Endothelial cell of umbilical vein (primary cell): ENCODE measurements around the gene FAM217A.

Experiments used
- CTCF ChIP-seq, 2 donors: IDR thresholded peaks; 1 replicate in 1 of 2; 2 replicates in 1 of 2; pipeline ENCODE4 v1.5.1; 2011; ENCODE audit warnings: low read length in 2 of 2, mild to moderate bottlenecking in 2 of 2, moderate library complexity in 2 of 2, control low read depth in 1 of 2, inconsistent platforms in 1 of 2, low read depth in 1 of 2; ENCODE audit not compliant: insufficient read depth in 1 of 2; ENCODE audit errors: extremely low read depth in 1 of 2
- EZH2 ChIP-seq: IDR thresholded peaks from 2 replicates; pipeline ENCODE4 v1.6.1; 2012; ENCODE audit warnings: borderline replicate concordance, low read depth, mild to moderate bottlenecking, moderate library complexity, low read length, inconsistent platforms; ENCODE audit not compliant: severe bottlenecking
- JUN ChIP-seq: IDR thresholded peaks from 2 replicates; pipeline ENCODE4 v1.6.1; 2011; ENCODE audit warnings: borderline replicate concordance, low read depth; ENCODE audit not compliant: insufficient read length, insufficient read depth
- MAX ChIP-seq: IDR thresholded peaks from 2 replicates; pipeline ENCODE4 v1.6.1; 2011; ENCODE audit not compliant: insufficient read depth, insufficient read length
- MYC ChIP-seq: IDR thresholded peaks from one replicate; pipeline ENCODE4 v1.6.1; 2011; ENCODE audit warnings: mild to moderate bottlenecking, low read depth, low read length
- POLR2A ChIP-seq: IDR thresholded peaks from 2 replicates; pipeline ENCODE4 v1.6.1; 2012; ENCODE audit warnings: low read depth, mild to moderate bottlenecking, control low read depth, low read length
- POLR2AphosphoS5 ChIP-seq: IDR thresholded peaks from 2 replicates; pipeline ENCODE4 v1.6.1; 2012; ENCODE audit warnings: low read depth, mild to moderate bottlenecking, control low read depth, low read length, moderate library complexity; ENCODE audit not compliant: insufficient read depth

GRCh38 chr6:4108561-4109093 is 29.7 kb upstream of the FAM217A start:
- TF ChIP-seq CTCF (IDR thresholded peaks at IDR 0.05; ENCODE audit: extremely low read depth in 1 of 2, insufficient read depth in 1 of 2, low read depth in 1 of 2, low read length in 2 of 2) (no peak), JUN (no peak), POLR2A (no peak), EZH2 (no peak), MAX (no peak), POLR2AphosphoS5 (no peak), MYC (no peak)
